ENCODE measurements around the gene MOB3B.

The MOB3B gene

DNA sequence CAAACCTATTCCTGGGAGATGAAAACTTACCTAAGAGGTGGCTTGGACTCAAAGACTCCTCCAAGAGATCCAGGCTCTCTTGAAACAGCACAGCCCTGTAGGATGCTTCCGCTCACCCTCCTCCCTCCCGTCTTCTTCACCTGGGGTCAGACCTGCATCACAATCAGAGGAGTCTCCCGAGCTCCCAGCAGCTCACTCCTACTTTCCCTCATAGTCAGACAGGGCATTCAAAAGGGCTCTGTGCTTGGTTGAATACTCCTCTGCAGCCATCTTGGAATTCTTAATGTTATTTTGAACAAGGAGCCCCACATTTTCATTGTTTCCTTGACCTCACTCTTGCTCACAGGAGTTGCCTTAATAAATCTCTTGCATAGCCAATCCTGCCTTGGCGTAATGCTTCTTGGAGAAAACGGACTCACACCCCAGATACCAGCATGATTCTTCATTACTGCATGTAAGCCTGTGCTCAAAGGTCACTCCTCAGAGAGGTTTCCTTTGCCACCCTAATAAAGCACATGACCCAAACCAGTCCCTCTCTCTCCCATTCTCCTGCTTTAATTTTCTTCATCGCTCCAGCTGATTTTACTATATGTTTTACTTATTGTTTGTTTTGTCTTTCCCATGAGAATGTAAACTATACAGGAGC is 52.6 kb downstream of the MOB3B start (continued):
- TF ChIP-seq, protein P1, sequence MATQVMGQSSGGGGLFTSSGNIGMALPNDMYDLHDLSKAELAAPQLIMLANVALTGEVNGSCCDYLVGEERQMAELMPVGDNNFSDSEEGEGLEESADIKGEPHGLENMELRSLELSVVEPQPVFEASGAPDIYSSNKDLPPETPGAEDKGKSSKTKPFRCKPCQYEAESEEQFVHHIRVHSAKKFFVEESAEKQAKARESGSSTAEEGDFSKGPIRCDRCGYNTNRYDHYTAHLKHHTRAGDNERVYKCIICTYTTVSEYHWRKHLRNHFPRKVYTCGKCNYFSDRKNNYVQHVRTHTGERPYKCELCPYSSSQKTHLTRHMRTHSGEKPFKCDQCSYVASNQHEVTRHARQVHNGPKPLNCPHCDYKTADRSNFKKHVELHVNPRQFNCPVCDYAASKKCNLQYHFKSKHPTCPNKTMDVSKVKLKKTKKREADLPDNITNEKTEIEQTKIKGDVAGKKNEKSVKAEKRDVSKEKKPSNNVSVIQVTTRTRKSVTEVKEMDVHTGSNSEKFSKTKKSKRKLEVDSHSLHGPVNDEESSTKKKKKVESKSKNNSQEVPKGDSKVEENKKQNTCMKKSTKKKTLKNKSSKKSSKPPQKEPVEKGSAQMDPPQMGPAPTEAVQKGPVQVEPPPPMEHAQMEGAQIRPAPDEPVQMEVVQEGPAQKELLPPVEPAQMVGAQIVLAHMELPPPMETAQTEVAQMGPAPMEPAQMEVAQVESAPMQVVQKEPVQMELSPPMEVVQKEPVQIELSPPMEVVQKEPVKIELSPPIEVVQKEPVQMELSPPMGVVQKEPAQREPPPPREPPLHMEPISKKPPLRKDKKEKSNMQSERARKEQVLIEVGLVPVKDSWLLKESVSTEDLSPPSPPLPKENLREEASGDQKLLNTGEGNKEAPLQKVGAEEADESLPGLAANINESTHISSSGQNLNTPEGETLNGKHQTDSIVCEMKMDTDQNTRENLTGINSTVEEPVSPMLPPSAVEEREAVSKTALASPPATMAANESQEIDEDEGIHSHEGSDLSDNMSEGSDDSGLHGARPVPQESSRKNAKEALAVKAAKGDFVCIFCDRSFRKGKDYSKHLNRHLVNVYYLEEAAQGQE (tag by site-specific recombination; IDR thresholded peaks at IDR 0.05): no peak
- no peak for TF ChIP-seq ZFHX2 (tag by site-specific recombination; conservative IDR thresholded peaks at IDR 0.05)
- no peak for TF ChIP-seq ZNF184 (tag by site-specific recombination; IDR thresholded peaks at IDR 0.05)

DNA sequence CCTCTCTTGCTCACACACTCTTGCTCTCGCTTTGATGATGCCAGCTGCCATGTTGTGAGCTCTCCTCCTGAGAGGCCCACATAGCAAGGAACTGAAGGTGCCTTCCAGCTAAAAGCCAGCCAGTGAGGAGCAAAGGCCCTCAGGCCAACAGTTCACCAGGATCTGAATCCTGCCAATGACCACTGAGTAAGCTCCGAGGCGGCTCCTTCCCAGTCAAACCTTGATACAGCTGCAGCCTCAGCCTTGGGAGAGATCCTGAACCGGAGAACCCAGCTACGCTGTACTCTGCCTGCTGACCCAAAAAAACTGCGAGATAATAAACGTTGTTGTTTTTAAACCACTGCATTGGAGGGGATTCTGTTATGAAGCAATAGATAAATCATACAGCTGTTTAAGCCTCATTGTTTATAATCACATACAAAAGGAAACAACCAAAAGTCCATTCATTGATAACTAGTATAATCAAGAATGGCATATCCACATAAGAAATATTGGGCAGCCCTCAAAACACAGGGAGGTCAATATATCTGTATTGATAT is 54.5 kb downstream of the MOB3B start:
- Histone ChIP-seq H3K4me1 (ENCODE audit: control insufficient read depth, insufficient read depth, low read length) (peaks cover 9% of the 10 kb centered on the region), H3K36me3 (ENCODE audit: control insufficient read depth in 2 of 2, insufficient read depth in 1 of 2, low read length in 2 of 2) (no peaks in the 10 kb centered on the region), H3K4me3 (ENCODE audit: low read depth, low read length) (no peak overlapping the region), H3K27ac (ENCODE audit: extremely low read depth, low read depth, low read length) (no peak overlapping the region), H3K9me3 (ENCODE audit: control insufficient read depth, insufficient read depth, low read depth, low read length) (no peaks in the 10 kb centered on the region)
- ChIA-PET CTCF (interaction anchor here (0.5 to 1.7 kb wide), 4 partner anchors 19 to 528 kb away, joined by 3 to 4 read pairs (median 3); no protein-coding TSS in a partner anchor), POLR2A (no interaction called here)
- TF ChIP-seq, protein P2, sequence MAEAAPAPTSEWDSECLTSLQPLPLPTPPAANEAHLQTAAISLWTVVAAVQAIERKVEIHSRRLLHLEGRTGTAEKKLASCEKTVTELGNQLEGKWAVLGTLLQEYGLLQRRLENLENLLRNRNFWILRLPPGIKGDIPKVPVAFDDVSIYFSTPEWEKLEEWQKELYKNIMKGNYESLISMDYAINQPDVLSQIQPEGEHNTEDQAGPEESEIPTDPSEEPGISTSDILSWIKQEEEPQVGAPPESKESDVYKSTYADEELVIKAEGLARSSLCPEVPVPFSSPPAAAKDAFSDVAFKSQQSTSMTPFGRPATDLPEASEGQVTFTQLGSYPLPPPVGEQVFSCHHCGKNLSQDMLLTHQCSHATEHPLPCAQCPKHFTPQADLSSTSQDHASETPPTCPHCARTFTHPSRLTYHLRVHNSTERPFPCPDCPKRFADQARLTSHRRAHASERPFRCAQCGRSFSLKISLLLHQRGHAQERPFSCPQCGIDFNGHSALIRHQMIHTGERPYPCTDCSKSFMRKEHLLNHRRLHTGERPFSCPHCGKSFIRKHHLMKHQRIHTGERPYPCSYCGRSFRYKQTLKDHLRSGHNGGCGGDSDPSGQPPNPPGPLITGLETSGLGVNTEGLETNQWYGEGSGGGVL (tag by site-specific recombination; IDR thresholded peaks at IDR 0.05): no peak
- TF ChIP-seq, protein P3, sequence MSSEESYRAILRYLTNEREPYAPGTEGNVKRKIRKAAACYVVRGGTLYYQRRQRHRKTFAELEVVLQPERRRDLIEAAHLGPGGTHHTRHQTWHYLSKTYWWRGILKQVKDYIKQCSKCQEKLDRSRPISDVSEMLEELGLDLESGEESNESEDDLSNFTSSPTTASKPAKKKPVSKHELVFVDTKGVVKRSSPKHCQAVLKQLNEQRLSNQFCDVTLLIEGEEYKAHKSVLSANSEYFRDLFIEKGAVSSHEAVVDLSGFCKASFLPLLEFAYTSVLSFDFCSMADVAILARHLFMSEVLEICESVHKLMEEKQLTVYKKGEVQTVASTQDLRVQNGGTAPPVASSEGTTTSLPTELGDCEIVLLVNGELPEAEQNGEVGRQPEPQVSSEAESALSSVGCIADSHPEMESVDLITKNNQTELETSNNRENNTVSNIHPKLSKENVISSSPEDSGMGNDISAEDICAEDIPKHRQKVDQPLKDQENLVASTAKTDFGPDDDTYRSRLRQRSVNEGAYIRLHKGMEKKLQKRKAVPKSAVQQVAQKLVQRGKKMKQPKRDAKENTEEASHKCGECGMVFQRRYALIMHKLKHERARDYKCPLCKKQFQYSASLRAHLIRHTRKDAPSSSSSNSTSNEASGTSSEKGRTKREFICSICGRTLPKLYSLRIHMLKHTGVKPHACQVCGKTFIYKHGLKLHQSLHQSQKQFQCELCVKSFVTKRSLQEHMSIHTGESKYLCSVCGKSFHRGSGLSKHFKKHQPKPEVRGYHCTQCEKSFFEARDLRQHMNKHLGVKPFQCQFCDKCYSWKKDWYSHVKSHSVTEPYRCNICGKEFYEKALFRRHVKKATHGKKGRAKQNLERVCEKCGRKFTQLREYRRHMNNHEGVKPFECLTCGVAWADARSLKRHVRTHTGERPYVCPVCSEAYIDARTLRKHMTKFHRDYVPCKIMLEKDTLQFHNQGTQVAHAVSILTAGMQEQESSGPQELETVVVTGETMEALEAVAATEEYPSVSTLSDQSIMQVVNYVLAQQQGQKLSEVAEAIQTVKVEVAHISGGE (tag by site-specific recombination; conservative IDR thresholded peaks at IDR 0.05; ENCODE audit: low read depth): no peak
- no peak for TF ChIP-seq ZNF24 (tag by site-specific recombination; IDR thresholded peaks at IDR 0.05)
- no peak for TF ChIP-seq ZNF394 (tag by site-specific recombination; IDR thresholded peaks at IDR 0.05; ENCODE audit: borderline replicate concordance)
- TF ChIP-seq, protein P4, sequence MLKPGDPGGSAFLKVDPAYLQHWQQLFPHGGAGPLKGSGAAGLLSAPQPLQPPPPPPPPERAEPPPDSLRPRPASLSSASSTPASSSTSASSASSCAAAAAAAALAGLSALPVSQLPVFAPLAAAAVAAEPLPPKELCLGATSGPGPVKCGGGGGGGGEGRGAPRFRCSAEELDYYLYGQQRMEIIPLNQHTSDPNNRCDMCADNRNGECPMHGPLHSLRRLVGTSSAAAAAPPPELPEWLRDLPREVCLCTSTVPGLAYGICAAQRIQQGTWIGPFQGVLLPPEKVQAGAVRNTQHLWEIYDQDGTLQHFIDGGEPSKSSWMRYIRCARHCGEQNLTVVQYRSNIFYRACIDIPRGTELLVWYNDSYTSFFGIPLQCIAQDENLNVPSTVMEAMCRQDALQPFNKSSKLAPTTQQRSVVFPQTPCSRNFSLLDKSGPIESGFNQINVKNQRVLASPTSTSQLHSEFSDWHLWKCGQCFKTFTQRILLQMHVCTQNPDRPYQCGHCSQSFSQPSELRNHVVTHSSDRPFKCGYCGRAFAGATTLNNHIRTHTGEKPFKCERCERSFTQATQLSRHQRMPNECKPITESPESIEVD (tag by site-specific recombination; IDR thresholded peaks at IDR 0.05): no peak
- no peak for TF ChIP-seq ZSCAN16 (tag by site-specific recombination; IDR thresholded peaks at IDR 0.05)
- TF ChIP-seq ZNF510 (tag by site-specific recombination; IDR thresholded peaks at IDR 0.05; ENCODE audit: insufficient replicate concordance): no peak
- TF ChIP-seq, protein P5, sequence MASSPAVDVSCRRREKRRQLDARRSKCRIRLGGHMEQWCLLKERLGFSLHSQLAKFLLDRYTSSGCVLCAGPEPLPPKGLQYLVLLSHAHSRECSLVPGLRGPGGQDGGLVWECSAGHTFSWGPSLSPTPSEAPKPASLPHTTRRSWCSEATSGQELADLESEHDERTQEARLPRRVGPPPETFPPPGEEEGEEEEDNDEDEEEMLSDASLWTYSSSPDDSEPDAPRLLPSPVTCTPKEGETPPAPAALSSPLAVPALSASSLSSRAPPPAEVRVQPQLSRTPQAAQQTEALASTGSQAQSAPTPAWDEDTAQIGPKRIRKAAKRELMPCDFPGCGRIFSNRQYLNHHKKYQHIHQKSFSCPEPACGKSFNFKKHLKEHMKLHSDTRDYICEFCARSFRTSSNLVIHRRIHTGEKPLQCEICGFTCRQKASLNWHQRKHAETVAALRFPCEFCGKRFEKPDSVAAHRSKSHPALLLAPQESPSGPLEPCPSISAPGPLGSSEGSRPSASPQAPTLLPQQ (tag by site-specific recombination; IDR thresholded peaks at IDR 0.05): no peak
- no peak for TF ChIP-seq GLI2 (tag by site-specific recombination; IDR thresholded peaks at IDR 0.05; ENCODE audit: borderline replicate concordance, low read depth)
- TF ChIP-seq ZBTB48 (tag by site-specific recombination; IDR thresholded peaks at IDR 0.05): no peak
- TF ChIP-seq, protein P6, sequence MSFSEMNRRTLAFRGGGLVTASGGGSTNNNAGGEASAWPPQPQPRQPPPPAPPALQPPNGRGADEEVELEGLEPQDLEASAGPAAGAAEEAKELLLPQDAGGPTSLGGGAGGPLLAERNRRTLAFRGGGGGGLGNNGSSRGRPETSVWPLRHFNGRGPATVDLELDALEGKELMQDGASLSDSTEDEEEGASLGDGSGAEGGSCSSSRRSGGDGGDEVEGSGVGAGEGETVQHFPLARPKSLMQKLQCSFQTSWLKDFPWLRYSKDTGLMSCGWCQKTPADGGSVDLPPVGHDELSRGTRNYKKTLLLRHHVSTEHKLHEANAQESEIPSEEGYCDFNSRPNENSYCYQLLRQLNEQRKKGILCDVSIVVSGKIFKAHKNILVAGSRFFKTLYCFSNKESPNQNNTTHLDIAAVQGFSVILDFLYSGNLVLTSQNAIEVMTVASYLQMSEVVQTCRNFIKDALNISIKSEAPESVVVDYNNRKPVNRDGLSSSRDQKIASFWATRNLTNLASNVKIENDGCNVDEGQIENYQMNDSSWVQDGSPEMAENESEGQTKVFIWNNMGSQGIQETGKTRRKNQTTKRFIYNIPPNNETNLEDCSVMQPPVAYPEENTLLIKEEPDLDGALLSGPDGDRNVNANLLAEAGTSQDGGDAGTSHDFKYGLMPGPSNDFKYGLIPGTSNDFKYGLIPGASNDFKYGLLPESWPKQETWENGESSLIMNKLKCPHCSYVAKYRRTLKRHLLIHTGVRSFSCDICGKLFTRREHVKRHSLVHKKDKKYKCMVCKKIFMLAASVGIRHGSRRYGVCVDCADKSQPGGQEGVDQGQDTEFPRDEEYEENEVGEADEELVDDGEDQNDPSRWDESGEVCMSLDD (tag by site-specific recombination; IDR thresholded peaks at IDR 0.05): no peak
- TF ChIP-seq ZNF138 (tag by site-specific recombination; IDR thresholded peaks at IDR 0.05; ENCODE audit: borderline replicate concordance): no peak

Measured in HEK293 (cell line).